ENCODE data around the gene UBAC2.

Gene UBAC2

GRCh38 chr13:99340638-99341037 is 140.0 kb downstream of the UBAC2 start:
- DNase-seq (ENCODE audit: low read depth), result no peak

GRCh38 chr13:99341969-99342722 is 141.5 kb downstream of the UBAC2 start:
- DNase-seq (ENCODE audit: low read depth), result no peak

DNA sequence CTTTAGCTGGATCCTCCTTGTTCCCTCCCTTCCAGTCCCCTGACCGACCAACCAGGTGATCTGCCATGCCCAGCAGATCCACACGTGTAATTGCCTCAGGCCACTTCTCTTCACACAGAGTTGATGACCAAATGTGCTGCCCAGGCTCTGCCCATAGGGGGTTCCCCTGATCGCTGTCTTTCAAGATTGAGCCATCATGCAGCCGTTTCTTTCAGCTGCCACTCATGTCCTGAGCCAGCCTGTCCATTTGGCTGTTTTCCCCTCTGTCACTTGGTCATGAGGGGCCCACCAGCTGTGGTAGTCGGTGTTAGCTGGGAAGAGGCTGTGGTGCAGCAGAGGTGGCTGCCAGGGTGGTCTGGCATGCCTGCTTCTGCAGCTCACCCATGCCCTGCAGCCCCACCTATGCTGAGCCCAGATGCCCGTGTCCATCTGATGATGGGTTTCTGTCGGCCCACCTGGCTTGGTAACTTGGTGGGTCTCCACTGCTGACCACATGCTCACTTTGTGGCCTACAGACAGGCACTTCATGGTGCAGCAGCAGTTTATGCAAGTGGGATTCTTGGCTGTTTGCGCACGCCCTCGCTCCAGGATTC is 142.2 kb downstream of the UBAC2 start:
- DNase-seq (ENCODE audit: low read depth), result no peak

GRCh38 chr13:99344610-99345208 is 144.1 kb downstream of the UBAC2 start:
- no peak for DNase-seq (ENCODE audit: low read depth)

DNA sequence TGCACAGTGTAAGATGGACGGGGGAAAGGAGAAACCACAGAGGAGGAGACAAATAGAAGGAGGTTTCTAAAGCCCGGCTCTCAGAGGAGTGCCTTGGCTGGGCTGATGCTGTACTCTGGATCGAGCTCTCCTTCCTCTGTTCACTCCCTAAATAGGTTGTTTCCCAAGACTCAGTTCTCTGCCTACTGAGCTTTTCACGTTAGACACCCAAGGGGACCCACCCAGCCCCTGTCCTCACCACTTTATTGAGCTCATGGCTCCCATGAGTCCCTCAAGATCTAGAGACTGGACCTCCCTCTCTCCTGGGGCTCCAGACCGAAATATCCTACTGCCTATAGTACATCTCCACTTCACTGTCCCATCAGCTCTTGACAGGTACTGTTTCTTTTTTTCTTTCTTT is 144.7 kb downstream of the UBAC2 start:
- DNase-seq (ENCODE audit: low read depth), result no peak

GRCh38 chr13:99346335-99347042 is 145.8 kb downstream of the UBAC2 start:
- no peak for DNase-seq (ENCODE audit: low read depth)

- DNase-seq (ENCODE audit: low read depth), result no peak
Observed at GRCh38 chr13:99347335-99347878, 146.8 kb downstream of the UBAC2 start.

GRCh38 chr13:99347911-99348451 is 147.3 kb downstream of the UBAC2 start:
- no peak for DNase-seq (ENCODE audit: low read depth)

DNA sequence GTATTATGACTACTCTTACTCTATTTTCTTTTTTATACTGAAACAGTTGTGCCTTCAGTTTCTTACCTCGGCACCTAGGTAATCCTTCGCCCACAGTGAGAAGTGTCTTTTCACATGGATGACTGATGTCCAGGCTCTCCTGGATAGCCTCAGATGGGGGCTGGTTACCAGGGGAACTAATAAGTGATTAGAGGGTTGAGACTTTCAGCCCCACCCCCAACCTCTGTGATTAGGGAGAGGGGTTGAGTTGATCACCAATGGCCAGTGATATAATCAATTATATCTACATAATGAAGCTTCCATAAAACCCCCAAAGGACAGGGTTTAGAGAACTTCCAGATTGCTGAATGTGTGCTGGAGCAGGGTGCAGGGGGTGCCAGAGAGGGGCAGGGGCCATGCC is 149.5 kb downstream of the UBAC2 start:
- DNase-seq (ENCODE audit: low read depth), result no peak

DNA sequence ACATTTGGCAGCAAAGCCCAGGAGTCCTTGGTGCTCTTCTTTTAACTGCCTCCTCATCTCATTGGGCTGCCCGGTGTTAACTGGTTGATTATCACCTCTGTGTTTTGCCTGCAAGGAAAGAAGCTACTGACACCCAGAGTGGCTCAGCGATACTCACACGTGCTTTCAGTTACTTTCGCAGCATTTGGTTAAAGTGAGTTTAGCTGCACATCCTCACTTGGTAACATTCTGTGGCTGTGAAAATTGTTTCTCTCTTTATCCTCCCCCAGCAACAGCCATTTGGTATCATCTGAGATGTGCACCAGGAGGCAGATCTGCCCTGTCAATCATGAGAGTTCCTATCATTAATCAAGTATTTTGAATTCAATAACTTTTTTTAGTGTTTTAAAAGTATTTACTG is 151.1 kb downstream of the UBAC2 start:
- no peak for DNase-seq (ENCODE audit: low read depth)

- no peak for DNase-seq (ENCODE audit: low read depth)
Observed at GRCh38 chr13:99352351-99353245, 151.9 kb downstream of the UBAC2 start.

- no peak for DNase-seq (ENCODE audit: low read depth)
Observed at GRCh38 chr13:99353246-99353600, 152.6 kb downstream of the UBAC2 start.

DNA sequence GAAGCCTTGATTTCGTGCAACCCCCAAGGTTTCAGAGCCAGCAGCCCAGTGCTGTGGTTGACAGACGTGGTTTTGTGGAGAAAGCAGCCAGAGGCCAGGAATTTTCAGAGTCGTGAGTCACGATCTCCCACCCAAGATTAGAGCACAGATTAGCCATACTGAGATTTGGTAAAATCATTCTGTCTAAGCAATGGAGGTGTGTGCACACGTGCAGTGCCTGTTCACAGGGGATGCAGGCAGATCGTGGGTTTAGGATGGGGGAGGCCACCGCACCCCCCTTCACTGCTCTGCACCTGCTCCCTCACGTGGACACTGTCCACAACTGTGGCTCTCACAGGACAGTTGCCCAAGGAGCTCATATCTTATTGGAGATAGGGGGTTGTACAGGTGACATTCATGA is 153.2 kb downstream of the UBAC2 start:
- DNase-seq (ENCODE audit: low read depth), result no peak

GRCh38 chr13:99354371-99354951 is 153.8 kb downstream of the UBAC2 start:
- no peak for DNase-seq (ENCODE audit: low read depth)

- DNase-seq (ENCODE audit: low read depth), result no peak
Observed at GRCh38 chr13:99355267-99356011, 154.8 kb downstream of the UBAC2 start.

DNA sequence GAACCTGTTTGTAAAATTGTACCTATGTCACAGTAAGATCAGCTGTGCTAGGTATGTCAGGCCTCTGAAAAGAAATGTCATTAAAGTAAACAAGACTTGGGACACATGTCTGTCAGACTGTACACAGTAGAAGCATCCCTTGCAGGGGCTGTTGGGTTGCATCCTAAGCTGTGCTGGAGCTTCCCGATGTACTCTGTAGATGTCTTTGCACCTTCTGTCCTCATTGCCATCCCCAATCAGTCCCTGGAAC is 155.3 kb downstream of the UBAC2 start:
- DNase-seq (ENCODE audit: low read depth), result no peak

GRCh38 chr13:99356262-99357091 is 155.8 kb downstream of the UBAC2 start:
- DNase-seq (ENCODE audit: low read depth), result no peak

- DNase-seq (ENCODE audit: low read depth), result no peak
Observed at GRCh38 chr13:99357131-99357596, 156.5 kb downstream of the UBAC2 start.

GRCh38 chr13:99357941-99358340 is 157.3 kb downstream of the UBAC2 start:
- no peak for DNase-seq (ENCODE audit: low read depth)

- no peak for DNase-seq (ENCODE audit: low read depth)
Observed at GRCh38 chr13:99359528-99359927, 158.9 kb downstream of the UBAC2 start.
